ENCODE measurements around the gene PIGN.

GRCh38 chr18:62106271-62106670, 80.6 kb downstream of the PIGN start:
- TF ChIP-seq, protein P1, sequence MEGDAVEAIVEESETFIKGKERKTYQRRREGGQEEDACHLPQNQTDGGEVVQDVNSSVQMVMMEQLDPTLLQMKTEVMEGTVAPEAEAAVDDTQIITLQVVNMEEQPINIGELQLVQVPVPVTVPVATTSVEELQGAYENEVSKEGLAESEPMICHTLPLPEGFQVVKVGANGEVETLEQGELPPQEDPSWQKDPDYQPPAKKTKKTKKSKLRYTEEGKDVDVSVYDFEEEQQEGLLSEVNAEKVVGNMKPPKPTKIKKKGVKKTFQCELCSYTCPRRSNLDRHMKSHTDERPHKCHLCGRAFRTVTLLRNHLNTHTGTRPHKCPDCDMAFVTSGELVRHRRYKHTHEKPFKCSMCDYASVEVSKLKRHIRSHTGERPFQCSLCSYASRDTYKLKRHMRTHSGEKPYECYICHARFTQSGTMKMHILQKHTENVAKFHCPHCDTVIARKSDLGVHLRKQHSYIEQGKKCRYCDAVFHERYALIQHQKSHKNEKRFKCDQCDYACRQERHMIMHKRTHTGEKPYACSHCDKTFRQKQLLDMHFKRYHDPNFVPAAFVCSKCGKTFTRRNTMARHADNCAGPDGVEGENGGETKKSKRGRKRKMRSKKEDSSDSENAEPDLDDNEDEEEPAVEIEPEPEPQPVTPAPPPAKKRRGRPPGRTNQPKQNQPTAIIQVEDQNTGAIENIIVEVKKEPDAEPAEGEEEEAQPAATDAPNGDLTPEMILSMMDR (IDR thresholded peaks at IDR 0.05): no peak
- TF ChIP-seq POLR2AphosphoS5 (IDR thresholded peaks at IDR 0.05; ENCODE audit: low read depth, low read length): no peak
- no peak for TF ChIP-seq REST (IDR thresholded peaks at IDR 0.05; ENCODE audit: insufficient read depth in 1 of 2, low read depth in 2 of 2, low read length in 1 of 2)
- TF ChIP-seq TCF7L2 (IDR thresholded peaks at IDR 0.05; ENCODE audit: low read depth, low read length): no peak
